PC-3 (cell line): ENCODE measurements around the gene OR7C1.

ENCODE experiments used
- EZH2 ChIP-seq: fragments of 300-600 bp; sonication (generic); IDR thresholded peaks from one replicate; pipeline ENCODE4 v1.6.1; 2017; ENCODE audit warnings: antibody characterized with exemption, mild to moderate bottlenecking, low read length; ENCODE audit not compliant: unreplicated experiment
- TF ChIP-seq, protein P1 (sequence below): fragments of 300-600 bp; sonication (generic); conservative IDR thresholded peaks from 2 replicates; pipeline ENCODE4 v1.5.1; 2017; ENCODE audit warnings: antibody characterized with exemption, low read depth, mild to moderate bottlenecking, low read length

DNA sequence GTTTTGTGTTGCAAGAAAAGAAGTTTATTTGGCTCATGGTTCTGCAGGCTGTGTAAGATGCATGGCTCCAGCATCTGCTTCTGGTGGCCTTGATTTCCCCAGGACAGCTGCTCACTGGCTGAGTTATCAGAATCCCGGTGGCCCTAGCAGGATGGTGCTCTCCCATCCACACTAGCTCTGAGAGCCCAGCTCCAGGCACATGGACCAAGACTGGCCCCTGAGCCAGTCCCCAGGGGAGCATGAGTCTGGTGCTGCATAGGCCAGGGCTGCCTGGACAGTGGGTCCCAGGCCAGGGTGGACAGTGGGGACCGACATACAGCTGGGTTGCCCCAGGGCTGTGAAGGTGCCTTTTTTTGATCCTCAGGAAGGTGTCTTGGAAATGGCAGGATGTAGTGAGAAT is 67.0 kb downstream of the OR7C1 start:
- TF ChIP-seq, protein P1, sequence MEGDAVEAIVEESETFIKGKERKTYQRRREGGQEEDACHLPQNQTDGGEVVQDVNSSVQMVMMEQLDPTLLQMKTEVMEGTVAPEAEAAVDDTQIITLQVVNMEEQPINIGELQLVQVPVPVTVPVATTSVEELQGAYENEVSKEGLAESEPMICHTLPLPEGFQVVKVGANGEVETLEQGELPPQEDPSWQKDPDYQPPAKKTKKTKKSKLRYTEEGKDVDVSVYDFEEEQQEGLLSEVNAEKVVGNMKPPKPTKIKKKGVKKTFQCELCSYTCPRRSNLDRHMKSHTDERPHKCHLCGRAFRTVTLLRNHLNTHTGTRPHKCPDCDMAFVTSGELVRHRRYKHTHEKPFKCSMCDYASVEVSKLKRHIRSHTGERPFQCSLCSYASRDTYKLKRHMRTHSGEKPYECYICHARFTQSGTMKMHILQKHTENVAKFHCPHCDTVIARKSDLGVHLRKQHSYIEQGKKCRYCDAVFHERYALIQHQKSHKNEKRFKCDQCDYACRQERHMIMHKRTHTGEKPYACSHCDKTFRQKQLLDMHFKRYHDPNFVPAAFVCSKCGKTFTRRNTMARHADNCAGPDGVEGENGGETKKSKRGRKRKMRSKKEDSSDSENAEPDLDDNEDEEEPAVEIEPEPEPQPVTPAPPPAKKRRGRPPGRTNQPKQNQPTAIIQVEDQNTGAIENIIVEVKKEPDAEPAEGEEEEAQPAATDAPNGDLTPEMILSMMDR, result no peak
- no peak for TF ChIP-seq EZH2
